WTC11 (cell line): Measurements from ENCODE around the gene TRAPPC3. TPM values are rescaled to one million over a fixed set of nuclear protein-coding genes. Genes with fewer than 3 reads are reported as not detected.

Experiments
- ATAC-seq: fragments of 200-7000 bp; cut with Tn5 transposase; 2 replicates; pipeline ENCODE4 v1.10.0; 2021; ENCODE audit warnings: mild to moderate bottlenecking, moderate library complexity
- CTCF ChIA-PET: fragments of 300-600 bp; sonication (Branson Sonifier 250); formaldehyde crosslinking; loops from one replicate; lab custom pipeline; 2021; ENCODE audit warnings: antibody characterized with exemption; lab: Charles Lee
- POLR2A ChIA-PET: fragments of 350-600 bp; sonication (Branson Sonifier 250); formaldehyde crosslinking; loops from one replicate; lab custom pipeline; 2021; ENCODE audit warnings: antibody characterized with exemption; lab: Charles Lee
- DNase-seq: peaks from one replicate; pipeline ENCODE4 v3.0.0; 2021; ENCODE audit warnings: low spot score
- H3K27ac Mint-ChIP-seq: 2 replicates; pipeline ENCODE4 v1.8.0; 2021; ENCODE audit warnings: mixed read lengths
- H3K27me3 Mint-ChIP-seq: 2 replicates; pipeline ENCODE4 v1.8.0; 2021; ENCODE audit warnings: low read depth, mild to moderate bottlenecking, moderate library complexity, mixed read lengths
- H3K36me3 Mint-ChIP-seq: 2 replicates; pipeline ENCODE4 v1.8.0; 2021; ENCODE audit warnings: mixed read lengths
- H3K4me1 Mint-ChIP-seq: 2 replicates; pipeline ENCODE4 v1.8.0; 2022; ENCODE audit warnings: mixed read lengths
- H3K4me3 Mint-ChIP-seq: 2 replicates; pipeline ENCODE4 v1.8.0; 2021; ENCODE audit warnings: mild to moderate bottlenecking, moderate library complexity, mixed read lengths
- H3K9me3 Mint-ChIP-seq: 2 replicates; pipeline ENCODE4 v1.8.0; 2021; ENCODE audit warnings: mixed read lengths
- CDX4 ChIP-seq: fragments of 250-450 bp; sonication (Bioruptor Pico); IDR thresholded peaks from 2 replicates; pipeline ENCODE4 v1.9.0; 2021; ENCODE audit warnings: moderate library complexity, mild to moderate bottlenecking, inconsistent platforms, borderline replicate concordance
- E2F4 ChIP-seq: sonication (generic); formaldehyde crosslinking; IDR thresholded peaks from 2 replicates; pipeline ENCODE4 v1.8.1; 2022; ENCODE audit warnings: low read depth, mild to moderate bottlenecking, moderate library complexity, missing genetic modification reagents, borderline replicate concordance
- FOXP4 ChIP-seq: sonication (generic); formaldehyde crosslinking; IDR thresholded peaks from 2 replicates; pipeline ENCODE4 v1.8.0; 2022; ENCODE audit warnings: mild to moderate bottlenecking, missing genetic modification reagents
- IRF1 ChIP-seq: sonication (generic); formaldehyde crosslinking; IDR thresholded peaks from 2 replicates; pipeline ENCODE4 v1.8.0; 2023; ENCODE audit warnings: missing genetic modification reagents
- NR3C1 ChIP-seq: sonication (generic); formaldehyde crosslinking; conservative IDR thresholded peaks from 2 replicates; pipeline ENCODE4 v1.8.1; 2023; ENCODE audit warnings: low read depth, mild to moderate bottlenecking, missing genetic modification reagents
- OVOL2 ChIP-seq: fragments of 250-450 bp; sonication (Bioruptor Pico); IDR thresholded peaks from 2 replicates; pipeline ENCODE4 v1.9.0; 2021; ENCODE audit warnings: mild to moderate bottlenecking, borderline replicate concordance
- SOX15 ChIP-seq: fragments of 250-450 bp; sonication (Bioruptor Pico); IDR thresholded peaks from 2 replicates; pipeline ENCODE4 v1.9.0; 2021; ENCODE audit warnings: mild to moderate bottlenecking
- SP1 ChIP-seq: sonication (generic); formaldehyde crosslinking; conservative IDR thresholded peaks from 2 replicates; pipeline ENCODE4 v1.8.1; 2022; ENCODE audit warnings: missing genetic modification reagents
- ZNF232 ChIP-seq: sonication (generic); formaldehyde crosslinking; IDR thresholded peaks from 2 replicates; pipeline ENCODE4 v1.8.0; 2022; ENCODE audit warnings: mild to moderate bottlenecking, missing genetic modification reagents
- ZNF423 ChIP-seq: fragments of 250-450 bp; sonication (Bioruptor Pico); IDR thresholded peaks from 2 replicates; pipeline ENCODE4 v2.1.2; 2022; ENCODE audit warnings: mild to moderate bottlenecking, moderate library complexity
- total RNA-seq: library from RNA; stranded (reverse); gene quantifications from 3 replicates; pipeline ENCODE4 v1.2.3, GENCODE V29; 2021
- TF ChIP-seq, protein P1 (sequence below): fragments of 200-600 bp; IDR thresholded peaks from 2 replicates; pipeline ENCODE4 v1.8.0; 2022; ENCODE audit warnings: antibody characterized with exemption
- TF ChIP-seq, protein P2 (sequence below): sonication (generic); formaldehyde crosslinking; conservative IDR thresholded peaks from 2 replicates; pipeline ENCODE4 v1.8.1; 2023; ENCODE audit warnings: mild to moderate bottlenecking, low read depth, missing genetic modification reagents, moderate library complexity
- TF ChIP-seq, protein P3 (sequence below): sonication (generic); formaldehyde crosslinking; IDR thresholded peaks from 2 replicates; pipeline ENCODE4 v1.8.1; 2022; ENCODE audit warnings: low read depth, missing genetic modification reagents, borderline replicate concordance
- TF ChIP-seq, protein P4 (sequence below): fragments of 250-450 bp; sonication (Bioruptor Pico); conservative IDR thresholded peaks from 2 replicates; pipeline ENCODE4 v1.9.0; 2021; ENCODE audit warnings: mild to moderate bottlenecking
- TF ChIP-seq, protein P5 (sequence below): sonication (generic); formaldehyde crosslinking; IDR thresholded peaks from 2 replicates; pipeline ENCODE4 v1.8.0; 2022; ENCODE audit warnings: mild to moderate bottlenecking, missing genetic modification reagents
- TF ChIP-seq, protein P6 (sequence below): sonication (generic); formaldehyde crosslinking; conservative IDR thresholded peaks from 2 replicates; pipeline ENCODE4 v1.8.1; 2022; ENCODE audit warnings: mild to moderate bottlenecking, missing genetic modification reagents

Gene TRAPPC3
- total RNA-seq, 1 experiment from 2014 or later: 48.9 TPM

GRCh38 chr1:36168514-36168913 is 19.2 kb upstream of the TRAPPC3 start:
- Mint-ChIP-seq H3K36me3 (peaks cover 15% of the 10 kb centered on the region), H3K4me1 (no peaks in the 10 kb centered on the region), H3K9me3 (no peaks in the 10 kb centered on the region), H3K27ac (0 out of 2 replicates have a peak overlapping the region, but pooled peaks have one; percentile 10), H3K27me3 (no peaks in the 10 kb centered on the region), H3K4me3 (no peak overlapping the region)
- TF ChIP-seq SOX15 (no peak), SP1 (CRISPR knock-in tag) (no peak), ZNF423 (no peak), E2F4 (CRISPR knock-in tag) (no peak), OVOL2 (CRISPR knock-in tag) (no peak), IRF1 (CRISPR knock-in tag) (no peak), FOXP4 (CRISPR knock-in tag) (no peak), CDX4 (CRISPR knock-in tag) (no peak), NR3C1 (no peak), ZNF232 (CRISPR knock-in tag) (no peak)
- TF ChIP-seq, protein P1, sequence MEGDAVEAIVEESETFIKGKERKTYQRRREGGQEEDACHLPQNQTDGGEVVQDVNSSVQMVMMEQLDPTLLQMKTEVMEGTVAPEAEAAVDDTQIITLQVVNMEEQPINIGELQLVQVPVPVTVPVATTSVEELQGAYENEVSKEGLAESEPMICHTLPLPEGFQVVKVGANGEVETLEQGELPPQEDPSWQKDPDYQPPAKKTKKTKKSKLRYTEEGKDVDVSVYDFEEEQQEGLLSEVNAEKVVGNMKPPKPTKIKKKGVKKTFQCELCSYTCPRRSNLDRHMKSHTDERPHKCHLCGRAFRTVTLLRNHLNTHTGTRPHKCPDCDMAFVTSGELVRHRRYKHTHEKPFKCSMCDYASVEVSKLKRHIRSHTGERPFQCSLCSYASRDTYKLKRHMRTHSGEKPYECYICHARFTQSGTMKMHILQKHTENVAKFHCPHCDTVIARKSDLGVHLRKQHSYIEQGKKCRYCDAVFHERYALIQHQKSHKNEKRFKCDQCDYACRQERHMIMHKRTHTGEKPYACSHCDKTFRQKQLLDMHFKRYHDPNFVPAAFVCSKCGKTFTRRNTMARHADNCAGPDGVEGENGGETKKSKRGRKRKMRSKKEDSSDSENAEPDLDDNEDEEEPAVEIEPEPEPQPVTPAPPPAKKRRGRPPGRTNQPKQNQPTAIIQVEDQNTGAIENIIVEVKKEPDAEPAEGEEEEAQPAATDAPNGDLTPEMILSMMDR: no peak
- TF ChIP-seq, protein P2, sequence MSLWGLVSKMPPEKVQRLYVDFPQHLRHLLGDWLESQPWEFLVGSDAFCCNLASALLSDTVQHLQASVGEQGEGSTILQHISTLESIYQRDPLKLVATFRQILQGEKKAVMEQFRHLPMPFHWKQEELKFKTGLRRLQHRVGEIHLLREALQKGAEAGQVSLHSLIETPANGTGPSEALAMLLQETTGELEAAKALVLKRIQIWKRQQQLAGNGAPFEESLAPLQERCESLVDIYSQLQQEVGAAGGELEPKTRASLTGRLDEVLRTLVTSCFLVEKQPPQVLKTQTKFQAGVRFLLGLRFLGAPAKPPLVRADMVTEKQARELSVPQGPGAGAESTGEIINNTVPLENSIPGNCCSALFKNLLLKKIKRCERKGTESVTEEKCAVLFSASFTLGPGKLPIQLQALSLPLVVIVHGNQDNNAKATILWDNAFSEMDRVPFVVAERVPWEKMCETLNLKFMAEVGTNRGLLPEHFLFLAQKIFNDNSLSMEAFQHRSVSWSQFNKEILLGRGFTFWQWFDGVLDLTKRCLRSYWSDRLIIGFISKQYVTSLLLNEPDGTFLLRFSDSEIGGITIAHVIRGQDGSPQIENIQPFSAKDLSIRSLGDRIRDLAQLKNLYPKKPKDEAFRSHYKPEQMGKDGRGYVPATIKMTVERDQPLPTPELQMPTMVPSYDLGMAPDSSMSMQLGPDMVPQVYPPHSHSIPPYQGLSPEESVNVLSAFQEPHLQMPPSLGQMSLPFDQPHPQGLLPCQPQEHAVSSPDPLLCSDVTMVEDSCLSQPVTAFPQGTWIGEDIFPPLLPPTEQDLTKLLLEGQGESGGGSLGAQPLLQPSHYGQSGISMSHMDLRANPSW (CRISPR knock-in tag): no peak
- TF ChIP-seq, protein P3, sequence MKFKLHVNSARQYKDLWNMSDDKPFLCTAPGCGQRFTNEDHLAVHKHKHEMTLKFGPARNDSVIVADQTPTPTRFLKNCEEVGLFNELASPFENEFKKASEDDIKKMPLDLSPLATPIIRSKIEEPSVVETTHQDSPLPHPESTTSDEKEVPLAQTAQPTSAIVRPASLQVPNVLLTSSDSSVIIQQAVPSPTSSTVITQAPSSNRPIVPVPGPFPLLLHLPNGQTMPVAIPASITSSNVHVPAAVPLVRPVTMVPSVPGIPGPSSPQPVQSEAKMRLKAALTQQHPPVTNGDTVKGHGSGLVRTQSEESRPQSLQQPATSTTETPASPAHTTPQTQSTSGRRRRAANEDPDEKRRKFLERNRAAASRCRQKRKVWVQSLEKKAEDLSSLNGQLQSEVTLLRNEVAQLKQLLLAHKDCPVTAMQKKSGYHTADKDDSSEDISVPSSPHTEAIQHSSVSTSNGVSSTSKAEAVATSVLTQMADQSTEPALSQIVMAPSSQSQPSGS (CRISPR knock-in tag): no peak
- TF ChIP-seq, protein P4, sequence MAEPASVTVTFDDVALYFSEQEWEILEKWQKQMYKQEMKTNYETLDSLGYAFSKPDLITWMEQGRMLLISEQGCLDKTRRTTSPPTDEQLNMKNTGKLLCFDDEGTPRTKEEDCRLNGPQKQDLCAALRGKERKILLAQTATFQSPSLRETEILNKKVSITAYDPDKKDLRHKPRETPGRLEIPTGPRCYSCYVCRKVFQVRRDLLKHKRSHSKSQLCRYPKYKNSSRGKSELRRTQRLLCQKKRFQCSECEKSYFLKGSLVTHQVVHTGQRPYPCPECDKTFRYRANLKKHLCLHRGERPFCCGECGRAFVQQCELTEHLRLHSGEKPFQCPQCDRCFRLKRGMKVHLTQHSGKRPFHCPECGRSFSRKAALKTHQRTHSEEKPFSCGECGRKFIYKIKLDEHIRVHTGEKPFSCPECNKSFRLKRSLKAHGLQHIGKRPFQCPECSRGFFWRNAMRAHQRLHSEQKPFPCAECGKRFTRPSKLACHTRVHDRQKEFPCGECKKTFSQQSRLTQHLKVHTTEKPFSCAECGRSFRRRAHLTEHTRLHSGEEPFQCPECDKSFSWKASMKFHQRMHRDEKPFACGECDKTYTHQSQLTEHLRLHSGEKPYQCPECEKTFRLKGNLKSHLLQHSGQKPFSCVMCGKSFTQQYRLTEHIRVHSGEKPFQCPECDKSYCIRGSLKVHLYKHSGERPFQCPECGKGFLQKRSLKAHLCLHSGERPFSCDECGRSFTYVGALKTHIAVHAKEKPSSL (CRISPR knock-in tag): no peak
- TF ChIP-seq, protein P5, sequence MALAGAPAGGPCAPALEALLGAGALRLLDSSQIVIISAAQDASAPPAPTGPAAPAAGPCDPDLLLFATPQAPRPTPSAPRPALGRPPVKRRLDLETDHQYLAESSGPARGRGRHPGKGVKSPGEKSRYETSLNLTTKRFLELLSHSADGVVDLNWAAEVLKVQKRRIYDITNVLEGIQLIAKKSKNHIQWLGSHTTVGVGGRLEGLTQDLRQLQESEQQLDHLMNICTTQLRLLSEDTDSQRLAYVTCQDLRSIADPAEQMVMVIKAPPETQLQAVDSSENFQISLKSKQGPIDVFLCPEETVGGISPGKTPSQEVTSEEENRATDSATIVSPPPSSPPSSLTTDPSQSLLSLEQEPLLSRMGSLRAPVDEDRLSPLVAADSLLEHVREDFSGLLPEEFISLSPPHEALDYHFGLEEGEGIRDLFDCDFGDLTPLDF (CRISPR knock-in tag): no peak
- TF ChIP-seq, protein P6, sequence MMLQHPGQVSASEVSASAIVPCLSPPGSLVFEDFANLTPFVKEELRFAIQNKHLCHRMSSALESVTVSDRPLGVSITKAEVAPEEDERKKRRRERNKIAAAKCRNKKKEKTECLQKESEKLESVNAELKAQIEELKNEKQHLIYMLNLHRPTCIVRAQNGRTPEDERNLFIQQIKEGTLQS (CRISPR knock-in tag): no peak
- POLR2A ChIA-PET: no interaction called here
- CTCF ChIA-PET: interaction anchor here (0.6 to 3.5 kb wide), 3 partner anchors 7 to 48 kb away, joined by 3 to 19 read pairs (median 16); no protein-coding TSS in a partner anchor
- ATAC-seq (no peak), DNase-seq (no peak)
